ENCODE data around the gene ADAM10.

Gene ADAM10

GRCh38 chr15:58797505-58797904 is 48.0 kb upstream of the ADAM10 start:
- Histone ChIP-seq H3K36me3 (ENCODE audit: control insufficient read depth in 2 of 2, insufficient read depth in 1 of 2, low read length in 2 of 2) (no peaks in the 10 kb centered on the region), H3K9me3 (ENCODE audit: control insufficient read depth, insufficient read depth, low read depth, low read length) (no peaks in the 10 kb centered on the region), H3K4me1 (ENCODE audit: control insufficient read depth, insufficient read depth, low read length) (no peaks in the 10 kb centered on the region; the same call in 1 of the 2 replicates), H3K4me3 (ENCODE audit: low read depth, low read length) (no peak overlapping the region), H3K27ac (ENCODE audit: extremely low read depth, low read depth, low read length) (no peak overlapping the region)
- TF ChIP-seq PATZ1 (tag by site-specific recombination; IDR thresholded peaks at IDR 0.05) (no peak), ZNF169 (tag by site-specific recombination; IDR thresholded peaks at IDR 0.05) (no peak), SP2 (tag by site-specific recombination; IDR thresholded peaks at IDR 0.05) (no peak), ZNF362 (tag by site-specific recombination; IDR thresholded peaks at IDR 0.05) (no peak), KLF16 (tag by site-specific recombination; IDR thresholded peaks at IDR 0.05) (no peak), ZNF639 (tag by site-specific recombination; IDR thresholded peaks at IDR 0.05) (no peak), YY1 (tag by site-specific recombination; IDR thresholded peaks at IDR 0.05) (no peak)
- CTCF ChIA-PET, result no interaction called here
- POLR2A ChIA-PET, result no interaction called here

- CTCF ChIA-PET, result no interaction called here
- H3K36me3 ChIP-seq (ENCODE audit: control insufficient read depth in 2 of 2, insufficient read depth in 1 of 2, low read length in 2 of 2), result no peaks in the 10 kb centered on the region
- no peaks in the 10 kb centered on the region; the same call in 1 of the 2 replicates for H3K4me1 ChIP-seq (ENCODE audit: control insufficient read depth, insufficient read depth, low read length)
- POLR2A ChIA-PET, result no interaction called here
- H3K9me3 ChIP-seq (ENCODE audit: control insufficient read depth, insufficient read depth, low read depth, low read length), result no peaks in the 10 kb centered on the region
- no peak overlapping the region for H3K4me3 ChIP-seq (ENCODE audit: low read depth, low read length)
- no peak overlapping the region for H3K27ac ChIP-seq (ENCODE audit: extremely low read depth, low read depth, low read length)
- no peak for TF ChIP-seq ATF2 (tag by site-specific recombination; IDR thresholded peaks at IDR 0.05; ENCODE audit: low read depth)
- no peak for TF ChIP-seq ZNF223 (tag by site-specific recombination; IDR thresholded peaks at IDR 0.05)
- TF ChIP-seq ZNF18 (tag by site-specific recombination; IDR thresholded peaks at IDR 0.05), result no peak
- TF ChIP-seq ZNF362 (tag by site-specific recombination; IDR thresholded peaks at IDR 0.05), result no peak
- no peak for TF ChIP-seq ZNF155 (tag by site-specific recombination; IDR thresholded peaks at IDR 0.05)
- TF ChIP-seq ZNF157 (tag by site-specific recombination; IDR thresholded peaks at IDR 0.05), result no peak
- TF ChIP-seq HIC1 (tag by site-specific recombination; IDR thresholded peaks at IDR 0.05), result no peak
- TF ChIP-seq KLF17 (tag by site-specific recombination; IDR thresholded peaks at IDR 0.05), result no peak
- no peak for TF ChIP-seq TSHZ1 (tag by site-specific recombination; IDR thresholded peaks at IDR 0.05; ENCODE audit: borderline replicate concordance)
- no peak for TF ChIP-seq ZNF311 (tag by site-specific recombination; IDR thresholded peaks at IDR 0.05; ENCODE audit: borderline replicate concordance)
- no peak for TF ChIP-seq GLI4 (tag by site-specific recombination; IDR thresholded peaks at IDR 0.05)
- TF ChIP-seq ZNF146 (tag by site-specific recombination; IDR thresholded peaks at IDR 0.05), result no peak
- no peak for TF ChIP-seq MYNN (tag by site-specific recombination; IDR thresholded peaks at IDR 0.05; ENCODE audit: borderline replicate concordance)
Measured at GRCh38 chr15:58795825-58796224, 46.3 kb upstream of the ADAM10 start.

Measured in HEK293 (cell line).